ENCODE data around the gene FOXJ1.

Gene FOXJ1

DNA sequence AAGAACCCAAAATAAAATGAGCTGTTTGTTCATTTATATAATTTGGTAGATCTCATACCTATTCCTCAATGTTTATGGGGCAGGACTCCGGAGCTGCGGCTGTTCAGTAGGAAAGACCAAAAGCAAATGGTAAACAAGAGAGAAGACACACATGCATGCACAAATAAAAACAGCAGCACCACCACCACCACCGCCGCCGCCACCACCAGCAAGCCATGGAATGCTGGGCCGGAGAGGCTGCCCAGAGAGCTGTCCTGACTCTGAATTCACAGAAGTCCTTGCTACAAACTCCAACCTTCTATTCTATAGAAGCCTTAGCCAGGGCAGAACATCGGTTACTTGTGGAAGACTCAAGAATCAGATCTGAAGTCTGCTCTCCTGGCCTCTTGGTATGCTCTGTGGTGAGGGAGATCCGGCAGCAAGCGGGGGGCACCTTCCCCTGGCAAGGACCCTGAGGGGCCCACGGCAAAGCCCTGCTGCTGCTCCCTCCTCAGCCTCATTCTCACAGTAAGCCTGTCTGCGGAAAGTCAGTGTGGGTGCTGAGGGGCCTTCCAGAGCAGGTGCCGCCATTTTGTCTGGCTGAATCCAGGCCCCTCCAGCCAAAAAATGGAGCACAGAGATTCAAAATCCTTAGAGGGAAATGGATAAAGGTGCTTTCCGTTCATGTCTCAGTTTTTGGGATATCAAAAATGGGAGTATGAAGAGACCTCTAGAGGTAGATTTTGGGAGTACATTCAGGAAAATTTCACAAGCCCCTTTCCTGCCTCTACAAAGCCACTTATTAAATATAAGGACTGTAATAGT is 6.4 kb upstream of the FOXJ1 start:
- no peak overlapping the region for H3K4me3 ChIP-seq (ENCODE audit: low read length)
- no peak overlapping the region for H3K9ac ChIP-seq (ENCODE audit: low read length)
- DNase-seq (ENCODE audit: low read depth): peak; percentile 73
- peaks cover 4% of the 10 kb centered on the region for H3K36me3 ChIP-seq (ENCODE audit: control insufficient read depth, insufficient read depth, low read length, severe bottlenecking)
- H3K4me1 ChIP-seq (ENCODE audit: control insufficient read depth, insufficient read depth, low read length): no peaks in the 10 kb centered on the region
- no peaks in the 10 kb centered on the region for H3K9me3 ChIP-seq (ENCODE audit: control insufficient read depth, low read length)
- peaks cover 30% of the 10 kb centered on the region for H3K27me3 ChIP-seq (replicated peaks; ENCODE audit: control insufficient read depth, insufficient read depth, low read length)

DNA sequence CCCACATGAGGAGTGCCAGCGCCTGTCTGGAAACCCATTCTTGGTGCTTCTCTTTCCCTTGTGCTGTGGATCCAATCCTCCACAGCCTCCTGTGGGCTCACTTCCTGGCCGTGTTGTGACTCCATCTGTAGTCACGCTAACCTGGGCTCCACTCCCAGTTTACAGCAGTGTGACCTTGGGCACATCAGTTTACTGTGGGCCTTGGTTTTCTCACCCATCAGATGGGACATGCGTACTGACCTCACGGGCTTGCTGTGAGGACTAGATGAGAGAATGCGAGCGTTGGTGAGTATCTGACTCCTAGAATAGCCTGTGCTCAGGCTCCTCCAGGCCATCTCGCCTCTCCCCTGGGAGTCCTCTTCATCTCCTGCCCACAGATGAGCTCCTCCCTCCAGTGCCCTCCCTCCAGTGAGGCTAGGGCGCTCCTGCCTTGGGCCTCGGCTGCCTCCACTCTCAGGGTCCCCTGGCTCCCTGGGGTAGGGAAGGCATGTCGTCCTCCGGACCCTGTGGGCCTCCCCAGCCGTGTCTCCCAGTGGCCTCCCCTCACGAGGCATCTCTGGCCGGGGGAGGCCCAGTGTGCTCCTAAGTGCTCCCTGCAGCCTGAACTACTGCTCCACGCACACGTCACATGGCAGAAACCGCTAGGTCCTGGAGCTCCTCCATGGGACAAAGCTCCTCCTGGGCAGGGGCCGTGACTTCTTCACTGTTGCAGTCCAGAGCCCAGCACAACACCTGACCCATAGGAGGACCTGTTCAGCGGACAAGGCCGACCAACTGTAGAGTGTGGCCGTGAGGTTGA is 5.2 kb upstream of the FOXJ1 start:
- no peak overlapping the region for H3K9ac ChIP-seq (ENCODE audit: low read length)
- H3K9me3 ChIP-seq (ENCODE audit: control insufficient read depth, low read length): no peaks in the 10 kb centered on the region
- no peaks in the 10 kb centered on the region for H3K36me3 ChIP-seq (ENCODE audit: control insufficient read depth, insufficient read depth, low read length, severe bottlenecking)
- peaks cover 7% of the 10 kb centered on the region for H3K4me1 ChIP-seq (ENCODE audit: control insufficient read depth, insufficient read depth, low read length)
- DNase-seq (ENCODE audit: low read depth): no peak
- no peak overlapping the region for H3K4me3 ChIP-seq (ENCODE audit: low read length)
- H3K27me3 ChIP-seq (replicated peaks; ENCODE audit: control insufficient read depth, insufficient read depth, low read length): peaks cover 23% of the 10 kb centered on the region

GRCh38 chr17:76145231-76146052 is 4.4 kb upstream of the FOXJ1 start:
- no peak overlapping the region for H3K4me3 ChIP-seq (ENCODE audit: low read length)
- H3K36me3 ChIP-seq (ENCODE audit: control insufficient read depth, insufficient read depth, low read length, severe bottlenecking): no peaks in the 10 kb centered on the region
- H3K4me1 ChIP-seq (ENCODE audit: control insufficient read depth, insufficient read depth, low read length): peaks cover 8% of the 10 kb centered on the region
- H3K9ac ChIP-seq (ENCODE audit: low read length): no peak overlapping the region
- DNase-seq (ENCODE audit: low read depth): no peak
- peaks cover 23% of the 10 kb centered on the region for H3K27me3 ChIP-seq (replicated peaks; ENCODE audit: control insufficient read depth, insufficient read depth, low read length)
- no peaks in the 10 kb centered on the region for H3K9me3 ChIP-seq (ENCODE audit: control insufficient read depth, low read length)

GRCh38 chr17:76142585-76143041 is 1.6 kb upstream of the FOXJ1 start:
- no peaks in the 10 kb centered on the region for H3K9me3 ChIP-seq (ENCODE audit: control insufficient read depth, low read length)
- H3K4me1 ChIP-seq (ENCODE audit: control insufficient read depth, insufficient read depth, low read length): peaks cover 11% of the 10 kb centered on the region
- H3K27me3 ChIP-seq (replicated peaks; ENCODE audit: control insufficient read depth, insufficient read depth, low read length): peaks cover 50% of the 10 kb centered on the region
- H3K4me3 ChIP-seq (ENCODE audit: low read length): no peak overlapping the region
- H3K36me3 ChIP-seq (ENCODE audit: control insufficient read depth, insufficient read depth, low read length, severe bottlenecking): no peaks in the 10 kb centered on the region
- DNase-seq (ENCODE audit: low read depth): no peak
- no peak overlapping the region for H3K9ac ChIP-seq (ENCODE audit: low read length)

GRCh38 chr17:76142039-76142584 is 1.1 kb upstream of the FOXJ1 start:
- Histone ChIP-seq H3K27me3 (replicated peaks; ENCODE audit: control insufficient read depth, insufficient read depth, low read length) (peaks cover 53% of the 10 kb centered on the region), H3K9ac (ENCODE audit: low read length) (no peak overlapping the region), H3K4me1 (ENCODE audit: control insufficient read depth, insufficient read depth, low read length) (peaks cover 11% of the 10 kb centered on the region), H3K4me3 (ENCODE audit: low read length) (no peak overlapping the region), H3K36me3 (ENCODE audit: control insufficient read depth, insufficient read depth, low read length, severe bottlenecking) (no peaks in the 10 kb centered on the region), H3K9me3 (ENCODE audit: control insufficient read depth, low read length) (no peaks in the 10 kb centered on the region)
- no peak for DNase-seq (ENCODE audit: low read depth)

DNA sequence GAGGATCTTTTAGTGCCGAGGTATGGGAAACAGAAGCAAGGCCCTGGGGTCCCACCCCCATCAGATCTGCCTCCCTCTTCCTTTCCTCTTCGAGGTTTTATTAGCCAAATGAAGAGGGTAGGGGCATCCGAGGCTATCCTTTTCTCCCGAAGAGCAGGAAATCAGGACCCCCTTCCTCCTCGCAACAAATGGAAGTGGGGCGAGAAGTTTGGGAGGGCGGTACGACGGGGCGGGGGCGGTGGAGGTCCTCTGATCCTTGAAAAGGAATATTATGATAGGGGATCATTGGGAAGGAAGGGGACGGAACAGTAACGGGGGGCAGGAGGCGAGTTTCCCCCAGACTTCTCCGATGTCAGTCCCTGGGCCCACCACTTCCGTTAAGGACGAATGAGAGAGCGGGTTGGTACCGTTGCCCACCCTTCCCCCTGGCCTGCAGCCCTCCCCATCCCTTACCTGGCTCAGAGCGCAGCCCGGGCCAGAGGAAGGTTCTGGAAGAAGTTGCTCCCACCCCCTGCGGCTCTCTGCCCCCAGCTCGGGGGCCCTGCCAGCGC is 309 bp downstream of the FOXJ1 start:
- H3K36me3 ChIP-seq (ENCODE audit: control insufficient read depth, insufficient read depth, low read length, severe bottlenecking): no peaks in the 10 kb centered on the region
- H3K27me3 ChIP-seq (replicated peaks; ENCODE audit: control insufficient read depth, insufficient read depth, low read length): peaks cover 56% of the 10 kb centered on the region
- H3K4me1 ChIP-seq (ENCODE audit: control insufficient read depth, insufficient read depth, low read length): peaks cover 11% of the 10 kb centered on the region
- no peak overlapping the region for H3K9ac ChIP-seq (ENCODE audit: low read length)
- no peaks in the 10 kb centered on the region for H3K9me3 ChIP-seq (ENCODE audit: control insufficient read depth, low read length)
- peak overlapping the region; percentile 76 for H3K4me3 ChIP-seq (ENCODE audit: low read length)
- DNase-seq (ENCODE audit: low read depth): no peak

GRCh38 chr17:76139801-76140660 is 1.0 kb downstream of the FOXJ1 start:
- H3K4me1 ChIP-seq (ENCODE audit: control insufficient read depth, insufficient read depth, low read length): peaks cover 11% of the 10 kb centered on the region
- no peaks in the 10 kb centered on the region for H3K36me3 ChIP-seq (ENCODE audit: control insufficient read depth, insufficient read depth, low read length, severe bottlenecking)
- no peaks in the 10 kb centered on the region for H3K9me3 ChIP-seq (ENCODE audit: control insufficient read depth, low read length)
- no peak overlapping the region for H3K9ac ChIP-seq (ENCODE audit: low read length)
- H3K4me3 ChIP-seq (ENCODE audit: low read length): no peak overlapping the region
- DNase-seq (ENCODE audit: low read depth): no peak
- H3K27me3 ChIP-seq (replicated peaks; ENCODE audit: control insufficient read depth, insufficient read depth, low read length): peaks cover 62% of the 10 kb centered on the region

GRCh38 chr17:76138896-76139752 is 1.9 kb downstream of the FOXJ1 start:
- Histone ChIP-seq H3K4me1 (ENCODE audit: control insufficient read depth, insufficient read depth, low read length) (peaks cover 11% of the 10 kb centered on the region), H3K4me3 (ENCODE audit: low read length) (no peak overlapping the region), H3K36me3 (ENCODE audit: control insufficient read depth, insufficient read depth, low read length, severe bottlenecking) (no peaks in the 10 kb centered on the region), H3K9me3 (ENCODE audit: control insufficient read depth, low read length) (no peaks in the 10 kb centered on the region), H3K27me3 (replicated peaks; ENCODE audit: control insufficient read depth, insufficient read depth, low read length) (peaks cover 67% of the 10 kb centered on the region), H3K9ac (ENCODE audit: low read length) (no peak overlapping the region)
- no peak for DNase-seq (ENCODE audit: low read depth)

DNA sequence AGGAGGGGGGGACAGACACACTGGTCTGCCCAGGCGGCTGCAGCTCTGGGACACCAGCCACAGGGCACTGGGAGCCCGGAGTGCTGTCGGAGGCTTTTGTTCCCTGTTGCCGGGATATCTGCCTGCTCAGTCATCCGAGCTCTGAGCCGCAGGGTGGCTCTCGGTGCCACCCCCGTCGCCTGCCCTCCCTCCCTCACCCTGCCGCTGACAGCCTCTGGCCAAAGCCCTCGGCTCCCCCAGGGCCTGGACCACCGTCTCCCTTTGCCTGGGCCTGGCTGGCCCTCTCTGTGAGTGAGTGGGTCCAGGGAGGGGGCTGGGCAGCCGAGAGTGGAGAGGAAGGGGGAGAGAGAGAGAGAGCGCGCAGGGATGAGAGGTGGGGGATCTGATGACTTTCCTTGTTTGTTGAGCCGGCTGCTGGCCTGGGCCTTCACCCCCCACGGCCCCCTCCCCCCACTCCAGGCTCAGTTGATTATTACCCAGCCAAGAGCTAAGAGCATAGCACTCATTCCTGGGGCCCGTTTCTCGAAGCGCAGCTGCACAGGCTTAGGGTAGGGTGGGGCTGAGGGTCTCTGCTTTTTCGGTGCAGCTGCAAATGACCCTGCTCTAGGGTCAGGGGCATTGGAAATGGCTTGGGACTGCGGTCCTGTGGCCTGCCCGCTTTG is 2.7 kb downstream of the FOXJ1 start:
- peaks cover 11% of the 10 kb centered on the region for H3K4me1 ChIP-seq (ENCODE audit: control insufficient read depth, insufficient read depth, low read length)
- H3K36me3 ChIP-seq (ENCODE audit: control insufficient read depth, insufficient read depth, low read length, severe bottlenecking): no peaks in the 10 kb centered on the region
- no peak overlapping the region for H3K9ac ChIP-seq (ENCODE audit: low read length)
- DNase-seq (ENCODE audit: low read depth): no peak
- H3K27me3 ChIP-seq (replicated peaks; ENCODE audit: control insufficient read depth, insufficient read depth, low read length): peaks cover 75% of the 10 kb centered on the region
- no peak overlapping the region for H3K4me3 ChIP-seq (ENCODE audit: low read length)
- no peaks in the 10 kb centered on the region for H3K9me3 ChIP-seq (ENCODE audit: control insufficient read depth, low read length)
